ENCODE measurements around the gene MEN1.

Gene MEN1

DNA sequence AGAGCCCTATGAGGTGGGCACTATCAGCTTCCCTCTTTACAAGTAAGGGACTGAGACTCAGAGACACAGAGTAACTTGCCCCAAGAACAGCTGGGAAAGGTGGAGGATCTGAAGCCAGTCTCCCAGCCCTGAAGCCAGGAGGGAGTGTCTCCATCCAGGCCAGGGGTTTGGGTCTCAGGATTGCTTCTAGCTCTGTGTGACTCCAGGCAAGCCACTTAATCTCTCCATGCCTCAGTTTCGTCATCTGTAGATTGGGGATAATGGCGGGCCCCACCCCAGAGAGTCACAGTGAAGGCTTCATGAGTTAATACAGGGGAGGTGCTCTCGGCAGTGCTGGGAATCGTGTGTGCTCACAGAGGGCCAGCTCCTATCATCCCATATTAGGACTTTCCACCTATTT, 17.9 kb downstream of the MEN1 start:
- H3K4me1 ChIP-seq (ENCODE audit: control insufficient read depth, insufficient read depth, low read length): no peaks in the 10 kb centered on the region
- H3K36me3 ChIP-seq (ENCODE audit: control insufficient read depth in 2 of 2, insufficient read depth in 1 of 2, low read length in 2 of 2): peaks cover 0 to 28% of the 10 kb centered on the region in 2 experiments; a peak in 1 of 3 replicates
- TF ChIP-seq ZNF274 (IDR thresholded peaks at IDR 0.05; ENCODE audit: low read length): no peak
- TF ChIP-seq ZNF274 (tag by site-specific recombination; IDR thresholded peaks at IDR 0.05; ENCODE audit: borderline replicate concordance): no peak
- TF ChIP-seq, protein P1, sequence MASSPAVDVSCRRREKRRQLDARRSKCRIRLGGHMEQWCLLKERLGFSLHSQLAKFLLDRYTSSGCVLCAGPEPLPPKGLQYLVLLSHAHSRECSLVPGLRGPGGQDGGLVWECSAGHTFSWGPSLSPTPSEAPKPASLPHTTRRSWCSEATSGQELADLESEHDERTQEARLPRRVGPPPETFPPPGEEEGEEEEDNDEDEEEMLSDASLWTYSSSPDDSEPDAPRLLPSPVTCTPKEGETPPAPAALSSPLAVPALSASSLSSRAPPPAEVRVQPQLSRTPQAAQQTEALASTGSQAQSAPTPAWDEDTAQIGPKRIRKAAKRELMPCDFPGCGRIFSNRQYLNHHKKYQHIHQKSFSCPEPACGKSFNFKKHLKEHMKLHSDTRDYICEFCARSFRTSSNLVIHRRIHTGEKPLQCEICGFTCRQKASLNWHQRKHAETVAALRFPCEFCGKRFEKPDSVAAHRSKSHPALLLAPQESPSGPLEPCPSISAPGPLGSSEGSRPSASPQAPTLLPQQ (tag by site-specific recombination; IDR thresholded peaks at IDR 0.05): peak; percentile 50; the same call in 1 of the 2 replicates
- no peak for TF ChIP-seq ZIC2 (tag by site-specific recombination; IDR thresholded peaks at IDR 0.05)
- TF ChIP-seq OVOL3 (tag by site-specific recombination; IDR thresholded peaks at IDR 0.05): no peak
- TF ChIP-seq ZFP69B (tag by site-specific recombination; IDR thresholded peaks at IDR 0.05): peak; percentile 56; the same call in 1 of the 2 replicates
- no peak for TF ChIP-seq ZNF221 (tag by site-specific recombination; IDR thresholded peaks at IDR 0.05; ENCODE audit: borderline replicate concordance)
- H3K4me3 ChIP-seq (ENCODE audit: low read depth, low read length): no peak overlapping the region
- no peaks in the 10 kb centered on the region for H3K9me3 ChIP-seq (ENCODE audit: control insufficient read depth, insufficient read depth, low read depth, low read length)
- ChIA-PET POLR2A (interaction anchor here (0.6 to 1.9 kb wide), 2 partner anchors 14 to 548 kb away, joined by 5 to 7 read pairs; partner anchors contain the start of gene SF1), CTCF (no interaction called here)
- H3K27ac ChIP-seq (ENCODE audit: extremely low read depth, low read depth, low read length): no peak overlapping the region

DNA sequence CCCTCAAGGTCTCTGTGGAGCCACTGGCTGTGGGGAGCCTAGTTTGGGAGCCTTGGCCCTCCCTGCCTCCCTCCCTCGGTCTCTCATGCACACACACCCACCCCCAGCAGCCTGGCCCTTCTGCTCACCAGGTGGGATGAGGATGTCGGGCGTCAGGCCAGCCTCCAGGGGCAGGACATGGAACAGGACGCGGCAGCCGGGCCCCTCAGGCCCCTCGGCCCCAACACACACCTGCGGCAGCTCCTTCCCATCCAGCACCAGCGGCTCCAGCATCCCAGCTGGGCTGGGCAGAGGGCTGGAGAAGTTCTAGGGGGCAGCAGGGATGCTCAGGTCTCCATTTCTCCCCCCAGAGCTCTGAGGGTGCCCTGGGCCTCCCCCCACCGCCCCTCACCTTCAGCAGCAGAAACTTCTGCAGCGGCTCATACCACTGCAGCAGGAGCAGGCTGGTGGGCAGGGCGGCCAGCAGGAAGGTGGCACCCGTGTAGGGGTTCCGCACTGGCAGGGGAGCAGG, 18.5 kb downstream of the MEN1 start:
- H3K4me3 ChIP-seq (ENCODE audit: low read depth, low read length): no peak overlapping the region
- peaks cover 0 to 23% of the 10 kb centered on the region in 2 experiments; a peak in 1 of 3 replicates for H3K36me3 ChIP-seq (ENCODE audit: control insufficient read depth in 2 of 2, insufficient read depth in 1 of 2, low read length in 2 of 2)
- POLR2A ChIA-PET: interaction anchor here (1.9 kb wide), 1 partner anchor 13 kb away, joined by 7 read pairs; the partner anchor contains the start of gene SF1
- TF ChIP-seq ZNF404 (tag by site-specific recombination; IDR thresholded peaks at IDR 0.05) (no peak), GLIS1 (tag by site-specific recombination; IDR thresholded peaks at IDR 0.05) (peak; percentile 65)
- CTCF ChIA-PET: no interaction called here
- no peaks in the 10 kb centered on the region for H3K9me3 ChIP-seq (ENCODE audit: control insufficient read depth, insufficient read depth, low read depth, low read length)
- H3K4me1 ChIP-seq (ENCODE audit: control insufficient read depth, insufficient read depth, low read length): no peaks in the 10 kb centered on the region
- no peak overlapping the region for H3K27ac ChIP-seq (ENCODE audit: extremely low read depth, low read depth, low read length)

- CTCF ChIA-PET: no interaction called here
Observed at GRCh38 chr11:64790205-64791095, 19.9 kb downstream of the MEN1 start.

More at GRCh38 chr11:64790205-64791095, 19.9 kb downstream of the MEN1 start:
- Histone ChIP-seq H3K9me3 (ENCODE audit: control insufficient read depth, insufficient read depth, low read depth, low read length) (no peaks in the 10 kb centered on the region), H3K4me3 (ENCODE audit: low read depth, low read length) (no peak overlapping the region), H3K4me1 (ENCODE audit: control insufficient read depth, insufficient read depth, low read length) (no peaks in the 10 kb centered on the region), H3K27ac (ENCODE audit: extremely low read depth, low read depth, low read length) (no peak overlapping the region), H3K36me3 (ENCODE audit: control insufficient read depth in 2 of 2, insufficient read depth in 1 of 2, low read length in 2 of 2) (peaks cover 0 to 13% of the 10 kb centered on the region in 2 experiments; a peak in 1 of 3 replicates)
- no peak for TF ChIP-seq ZNF514 (tag by site-specific recombination; IDR thresholded peaks at IDR 0.05)
- no peak for TF ChIP-seq ZSCAN5A (tag by site-specific recombination; IDR thresholded peaks at IDR 0.05)
- no peak for TF ChIP-seq GLI4 (tag by site-specific recombination; IDR thresholded peaks at IDR 0.05)
- no peak for TF ChIP-seq HOXA7 (CRISPR knock-in tag; IDR thresholded peaks at IDR 0.05; ENCODE audit: borderline replicate concordance)
- no peak for TF ChIP-seq ZBTB48 (tag by site-specific recombination; IDR thresholded peaks at IDR 0.05)
- TF ChIP-seq ZBTB1 (tag by site-specific recombination; IDR thresholded peaks at IDR 0.05): no peak
- POLR2A ChIA-PET: interaction anchor here (0.6 to 1.9 kb wide), 2 partner anchors 12 to 822 kb away, joined by 3 to 7 read pairs; partner anchors contain the start of gene SF1

Measured in HEK293 (cell line).